Measurements from ENCODE around the gene TM4SF4.

TM4SF4 gene

GRCh38 chr3:149470381-149470780 lies 4.1 kb upstream of the TM4SF4 start:
- Histone ChIP-seq H3K27ac (no peak overlapping the region), H3K36me3 (ENCODE audit: insufficient read depth, low read length) (no peaks in the 10 kb centered on the region), H3K4me3 (no peak overlapping the region), H3K9ac (ENCODE audit: insufficient read length) (no peak overlapping the region), H3K9me3 (ENCODE audit: low read depth, low read length) (no peaks in the 10 kb centered on the region)
- no peak for TF ChIP-seq EZH2 (IDR thresholded peaks at IDR 0.05)
- TF ChIP-seq POLR2AphosphoS5 (IDR thresholded peaks at IDR 0.05; ENCODE audit: borderline replicate concordance, low read depth, low read length): no peak
- no peak for DNase-seq (ENCODE audit: low read depth, low spot score)

GRCh38 chr3:149472030-149472797 lies 2.3 kb upstream of the TM4SF4 start:
- no peak for TF ChIP-seq EZH2 (IDR thresholded peaks at IDR 0.05)
- TF ChIP-seq POLR2AphosphoS5 (IDR thresholded peaks at IDR 0.05; ENCODE audit: borderline replicate concordance, low read depth, low read length): no peak
- no peak for TF ChIP-seq FOXP2 (optimal IDR thresholded peaks at IDR 0.05; ENCODE audit: control extremely low read depth, extremely low read length, insufficient read depth)
- H3K27ac ChIP-seq: no peak overlapping the region
- no peaks in the 10 kb centered on the region for H3K9me3 ChIP-seq (ENCODE audit: low read depth, low read length)
- H3K4me3 ChIP-seq: no peak overlapping the region
- no peaks in the 10 kb centered on the region for H3K36me3 ChIP-seq (ENCODE audit: insufficient read depth, low read length)
- H3K9ac ChIP-seq (ENCODE audit: insufficient read length): no peak overlapping the region
- DNase-seq (ENCODE audit: low read depth, low spot score): no peak

- TF ChIP-seq EZH2 (IDR thresholded peaks at IDR 0.05) (no peak), FOXP2 (optimal IDR thresholded peaks at IDR 0.05; ENCODE audit: control extremely low read depth, extremely low read length, insufficient read depth) (no peak), POLR2AphosphoS5 (IDR thresholded peaks at IDR 0.05; ENCODE audit: borderline replicate concordance, low read depth, low read length) (no peak)
- no peak for DNase-seq (ENCODE audit: low read depth, low spot score)
- no peak overlapping the region for H3K9ac ChIP-seq (ENCODE audit: insufficient read length)
- no peak overlapping the region for H3K27ac ChIP-seq
- H3K4me3 ChIP-seq: no peak overlapping the region
- H3K9me3 ChIP-seq (ENCODE audit: low read depth, low read length): no peaks in the 10 kb centered on the region
- H3K36me3 ChIP-seq (ENCODE audit: insufficient read depth, low read length): no peaks in the 10 kb centered on the region
Observed at GRCh38 chr3:149473357-149474249, 894 bp upstream of the TM4SF4 start.

- TF ChIP-seq EZH2 (IDR thresholded peaks at IDR 0.05) (no peak), POLR2AphosphoS5 (IDR thresholded peaks at IDR 0.05; ENCODE audit: borderline replicate concordance, low read depth, low read length) (no peak), FOXP2 (optimal IDR thresholded peaks at IDR 0.05; ENCODE audit: control extremely low read depth, extremely low read length, insufficient read depth) (no peak)
- no peak for DNase-seq (ENCODE audit: low read depth, low spot score)
- no peaks in the 10 kb centered on the region for H3K9me3 ChIP-seq (ENCODE audit: low read depth, low read length)
- no peak overlapping the region for H3K4me3 ChIP-seq
- H3K9ac ChIP-seq (ENCODE audit: insufficient read length): no peak overlapping the region
- H3K27ac ChIP-seq: no peak overlapping the region
- no peaks in the 10 kb centered on the region for H3K36me3 ChIP-seq (ENCODE audit: insufficient read depth, low read length)
Observed at GRCh38 chr3:149475451-149476060, 1.1 kb downstream of the TM4SF4 start.

GRCh38 chr3:149476225-149476624 lies 1.7 kb downstream of the TM4SF4 start:
- no peak for DNase-seq (ENCODE audit: low read depth, low spot score)
- TF ChIP-seq EZH2 (IDR thresholded peaks at IDR 0.05): no peak
- TF ChIP-seq FOXP2 (optimal IDR thresholded peaks at IDR 0.05; ENCODE audit: control extremely low read depth, extremely low read length, insufficient read depth): no peak
- no peak for TF ChIP-seq POLR2AphosphoS5 (IDR thresholded peaks at IDR 0.05; ENCODE audit: borderline replicate concordance, low read depth, low read length)
- H3K27ac ChIP-seq: no peak overlapping the region
- H3K36me3 ChIP-seq (ENCODE audit: insufficient read depth, low read length): no peaks in the 10 kb centered on the region
- H3K9ac ChIP-seq (ENCODE audit: insufficient read length): no peak overlapping the region
- no peak overlapping the region for H3K4me3 ChIP-seq
- H3K9me3 ChIP-seq (ENCODE audit: low read depth, low read length): no peaks in the 10 kb centered on the region

- Histone ChIP-seq H3K9me3 (ENCODE audit: low read depth, low read length) (no peaks in the 10 kb centered on the region), H3K9ac (ENCODE audit: insufficient read length) (no peak overlapping the region), H3K36me3 (ENCODE audit: insufficient read depth, low read length) (no peaks in the 10 kb centered on the region), H3K27ac (no peak overlapping the region), H3K4me3 (no peak overlapping the region)
- no peak for TF ChIP-seq POLR2AphosphoS5 (IDR thresholded peaks at IDR 0.05; ENCODE audit: borderline replicate concordance, low read depth, low read length)
- TF ChIP-seq EZH2 (IDR thresholded peaks at IDR 0.05): no peak
- no peak for TF ChIP-seq FOXP2 (optimal IDR thresholded peaks at IDR 0.05; ENCODE audit: control extremely low read depth, extremely low read length, insufficient read depth)
- DNase-seq (ENCODE audit: low read depth, low spot score): no peak
Observed at GRCh38 chr3:149479621-149480325, 5.3 kb downstream of the TM4SF4 start.

- H3K9ac ChIP-seq (ENCODE audit: insufficient read length): no peak overlapping the region
- no peak for TF ChIP-seq FOXP2 (optimal IDR thresholded peaks at IDR 0.05; ENCODE audit: control extremely low read depth, extremely low read length, insufficient read depth)
- TF ChIP-seq POLR2AphosphoS5 (IDR thresholded peaks at IDR 0.05; ENCODE audit: borderline replicate concordance, low read depth, low read length): no peak
- no peak for TF ChIP-seq EZH2 (IDR thresholded peaks at IDR 0.05)
Observed at GRCh38 chr3:149480326-149481017, 6.0 kb downstream of the TM4SF4 start.

More at GRCh38 chr3:149480326-149481017, 6.0 kb downstream of the TM4SF4 start:
- Histone ChIP-seq H3K27ac (no peak overlapping the region), H3K4me3 (no peak overlapping the region), H3K36me3 (ENCODE audit: insufficient read depth, low read length) (no peaks in the 10 kb centered on the region), H3K9me3 (ENCODE audit: low read depth, low read length) (no peaks in the 10 kb centered on the region)
- no peak for DNase-seq (ENCODE audit: low read depth, low spot score)

All from SK-N-MC (cell line).